AG20443 (cell line): ENCODE results near the gene GRAMD1C.

Source experiments
- DNase-seq: peaks from one replicate; pipeline ENCODE4 v3.0.0; 2012; ENCODE audit warnings: low spot score, mixed read lengths

GRAMD1C gene

DNA sequence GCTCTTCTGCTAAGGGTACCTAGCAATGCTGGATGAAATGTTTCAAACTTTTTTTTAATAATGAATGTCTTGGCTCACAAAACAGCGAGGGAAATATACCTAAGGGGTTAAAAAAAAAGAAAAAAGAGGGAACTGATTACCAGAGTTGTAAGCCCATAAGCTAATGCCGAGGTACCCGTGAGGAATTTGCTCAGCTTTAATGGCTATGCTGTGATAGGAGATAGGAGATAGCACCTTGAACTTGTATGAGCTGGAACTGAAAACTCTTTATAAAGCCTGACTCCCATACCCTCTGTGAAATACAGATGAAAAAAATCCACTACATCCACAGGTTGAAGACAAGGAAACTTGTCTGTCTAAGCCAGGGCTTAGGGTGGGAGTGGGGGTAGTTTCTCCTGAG is 13.9 kb downstream of the GRAMD1C start:
- DNase-seq = no peak

DNA sequence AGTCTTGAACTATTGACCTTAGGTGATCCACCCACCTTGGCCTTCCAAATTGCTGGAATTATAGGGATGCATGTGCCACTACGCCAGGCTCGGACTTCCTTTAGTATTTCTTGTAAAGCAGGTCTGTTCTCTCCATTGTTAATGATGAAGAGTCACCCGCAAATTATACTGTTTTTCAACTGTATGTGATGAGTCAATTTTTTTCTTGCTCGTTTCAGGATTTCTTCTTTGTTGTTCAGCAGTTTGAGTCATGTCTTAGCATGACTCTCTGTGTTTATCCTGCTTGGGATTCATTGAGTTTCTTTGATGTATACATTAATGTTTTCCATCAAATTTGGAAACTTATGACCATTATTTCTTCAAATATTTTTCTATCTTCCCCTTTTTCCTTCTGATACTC is 28.9 kb downstream of the GRAMD1C start:
- DNase-seq = peak; percentile 42

GRCh38 chr3:113873293-113873692 is 34.7 kb downstream of the GRAMD1C start:
- DNase-seq = no peak

DNA sequence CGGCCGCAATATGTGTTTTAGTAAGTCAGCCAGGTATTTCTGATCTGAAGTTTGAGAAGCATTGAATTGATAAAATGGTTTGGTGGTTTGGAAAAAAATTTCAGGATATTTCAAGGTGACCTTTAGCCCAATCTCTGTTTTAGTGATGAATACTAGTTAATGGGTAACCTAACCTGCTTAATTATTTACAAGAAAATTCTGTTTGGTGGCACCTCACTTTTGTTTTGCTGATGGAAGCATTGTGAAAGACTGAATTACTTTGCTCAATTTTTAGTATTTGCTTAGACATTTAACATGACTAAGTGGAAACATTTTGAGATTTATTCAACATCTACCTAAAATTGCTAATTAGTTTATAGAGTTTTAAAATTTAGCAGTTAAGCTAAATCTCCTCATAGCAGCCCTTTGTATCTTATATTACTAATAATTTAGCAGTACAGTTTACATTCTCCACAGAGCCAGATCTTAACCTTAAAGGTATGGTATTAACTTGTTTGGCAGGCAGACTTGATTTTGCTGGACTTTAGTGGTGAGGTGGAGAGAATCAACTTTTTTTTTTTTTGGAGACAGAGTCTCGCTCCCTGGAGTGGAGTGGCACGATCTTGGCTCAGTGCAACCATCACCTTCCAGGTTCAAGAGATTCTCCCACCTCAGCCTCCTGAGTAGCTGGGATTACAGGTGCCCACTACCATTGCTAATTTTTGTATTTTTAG is 35.4 kb downstream of the GRAMD1C start:
- no peak for DNase-seq

DNA sequence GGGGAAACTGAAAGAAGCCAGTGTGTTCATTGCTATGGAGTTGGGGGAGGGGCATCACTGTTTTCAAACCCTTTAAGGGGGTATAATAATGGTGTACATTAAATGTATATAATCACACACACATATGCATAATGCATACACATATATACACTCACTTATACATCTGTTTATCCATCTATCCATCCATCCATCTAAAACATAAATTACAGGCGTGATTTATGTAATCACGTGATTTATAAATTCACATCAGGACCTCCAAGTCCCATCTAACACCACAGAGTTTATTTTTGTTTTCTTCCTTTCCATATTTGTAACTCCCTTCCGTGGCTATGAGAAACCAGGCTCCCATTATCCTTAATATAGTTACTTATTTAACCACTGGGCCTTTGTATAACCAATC is 39.8 kb downstream of the GRAMD1C start:
- no peak for DNase-seq

- DNase-seq = no peak
Observed at GRCh38 chr3:113885050-113885449, 46.5 kb downstream of the GRAMD1C start.

GRCh38 chr3:113890256-113890900 is 51.8 kb downstream of the GRAMD1C start:
- peak; percentile 7 for DNase-seq

DNA sequence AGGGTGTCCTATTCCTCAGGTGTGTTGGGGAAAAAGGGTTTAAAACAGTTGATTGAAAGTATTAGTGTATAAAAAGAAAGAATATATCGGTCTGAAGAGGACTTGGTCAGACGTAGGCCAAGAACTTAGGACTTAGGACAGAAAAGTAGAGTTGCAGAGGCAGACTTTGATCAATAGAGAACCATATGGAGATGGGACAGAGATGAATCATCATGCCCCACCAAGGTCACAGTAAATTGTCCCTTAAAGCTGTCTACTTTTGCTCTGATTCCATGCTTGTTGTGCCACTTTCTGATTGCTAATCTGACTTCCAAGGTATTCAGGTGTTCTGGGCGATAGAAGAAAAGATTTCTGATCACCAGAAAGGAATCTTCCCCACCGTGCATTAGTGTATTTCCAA is 56.3 kb downstream of the GRAMD1C start:
- no peak for DNase-seq

- DNase-seq = no peak
Observed at GRCh38 chr3:113895964-113896363, 57.4 kb downstream of the GRAMD1C start.

GRCh38 chr3:113896930-113897329 is 58.3 kb downstream of the GRAMD1C start:
- DNase-seq = no peak

DNA sequence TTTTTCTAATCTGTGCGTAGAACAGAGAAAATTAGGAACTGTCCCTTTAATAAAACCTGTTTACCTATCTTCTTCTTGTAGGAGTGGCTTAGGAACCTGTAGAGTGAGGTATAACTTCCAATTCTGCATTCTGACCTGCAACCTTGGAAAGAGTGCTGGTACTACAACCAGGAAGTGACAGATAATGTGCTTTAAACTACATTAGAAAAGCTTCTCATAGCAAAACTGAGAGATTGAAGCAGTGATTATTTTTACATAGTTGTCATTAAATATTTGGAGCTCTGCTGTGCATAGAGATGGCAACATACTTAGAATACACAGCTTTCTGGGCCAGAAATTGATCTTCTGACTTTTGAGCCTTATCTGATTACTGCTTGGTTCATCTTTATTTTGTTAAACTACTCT is 58.8 kb downstream of the GRAMD1C start:
- DNase-seq = no peak

GRCh38 chr3:113898892-113899291 is 60.3 kb downstream of the GRAMD1C start:
- peak; percentile 18 for DNase-seq

DNA sequence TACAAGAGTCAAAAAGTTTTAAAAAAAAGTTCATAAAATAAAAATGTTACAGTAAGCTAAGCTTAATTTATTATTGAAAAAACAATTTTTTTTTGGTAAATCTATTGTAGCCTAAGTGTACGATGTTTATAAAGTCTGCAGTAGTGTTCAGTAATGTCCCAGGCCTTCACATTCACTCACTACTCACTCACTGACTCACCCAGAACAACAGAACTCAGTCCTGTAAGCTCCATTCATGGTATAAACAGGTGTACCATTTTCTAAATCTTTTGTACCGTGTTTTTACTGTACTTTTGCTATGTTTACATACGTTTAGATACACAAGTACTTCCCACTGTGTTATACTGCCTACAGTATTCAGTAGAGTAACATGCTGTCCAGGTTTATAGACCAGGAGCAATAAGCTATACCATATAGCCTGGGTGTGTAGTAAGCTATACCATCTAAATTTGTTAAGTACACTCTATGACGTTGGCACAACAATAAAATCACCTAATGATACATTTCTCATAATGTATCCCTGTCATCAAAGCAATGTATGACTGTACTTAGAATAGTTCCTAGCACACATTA is 68.1 kb downstream of the GRAMD1C start:
- no peak for DNase-seq

GRCh38 chr3:113908133-113908532 is 69.5 kb downstream of the GRAMD1C start:
- DNase-seq = no peak

- DNase-seq = no peak
Observed at GRCh38 chr3:113910966-113911365, 72.4 kb downstream of the GRAMD1C start.

DNA sequence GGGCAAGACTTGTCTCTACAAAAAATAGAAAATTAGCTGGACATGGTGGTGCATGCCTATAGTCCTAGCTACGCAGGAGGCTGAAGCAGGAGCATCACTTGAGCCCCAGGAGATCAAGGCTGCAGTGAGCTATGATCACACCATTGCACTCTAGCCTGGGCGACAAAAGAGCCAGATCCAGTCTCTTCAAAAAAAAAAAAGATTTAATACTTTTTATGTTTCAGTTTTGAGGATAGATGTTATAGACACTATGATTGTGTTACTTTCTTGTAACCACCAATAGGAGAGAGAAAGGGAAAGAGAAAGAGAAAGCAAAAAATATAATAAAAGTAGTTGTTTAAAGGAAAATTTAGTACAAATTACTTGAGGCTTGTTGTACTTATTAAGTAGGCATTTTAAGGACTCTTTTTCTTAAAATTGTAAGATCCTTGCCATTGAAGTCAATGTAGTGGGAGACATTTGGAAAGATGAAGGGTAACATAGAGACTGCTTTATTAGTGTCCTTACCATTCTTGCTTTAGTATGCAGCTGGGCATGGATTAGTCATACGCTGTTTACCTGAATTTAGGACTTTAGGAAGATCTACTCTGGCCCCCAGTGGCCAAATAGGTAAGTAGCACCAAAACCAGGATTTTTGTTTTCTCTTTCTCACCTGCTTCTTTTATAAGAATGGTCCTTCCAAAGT is 74.1 kb downstream of the GRAMD1C start:
- DNase-seq = peak; percentile 43

GRCh38 chr3:113914646-113915045 is 76.1 kb downstream of the GRAMD1C start:
- peak; percentile 53 for DNase-seq

DNA sequence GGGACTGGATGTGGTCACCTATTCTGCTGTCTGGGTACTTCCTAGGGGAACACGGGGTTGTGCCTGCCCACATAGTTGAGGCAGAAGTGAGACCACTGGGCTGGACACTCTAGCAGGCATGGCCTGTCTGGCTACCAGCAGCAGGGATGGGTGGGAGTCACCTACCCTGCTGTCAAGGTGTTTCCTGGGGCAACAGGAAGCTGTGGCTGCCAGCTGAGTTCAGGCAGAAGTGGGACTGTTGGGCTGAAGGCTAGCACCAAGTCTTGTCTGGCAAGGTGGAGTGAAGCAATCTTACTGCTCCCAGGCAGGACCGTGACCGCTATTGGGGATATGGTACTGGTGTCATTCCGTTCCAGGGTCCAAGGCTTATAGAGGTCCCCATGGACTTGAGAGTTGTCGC is 89.0 kb downstream of the GRAMD1C start:
- DNase-seq = no peak

DNA sequence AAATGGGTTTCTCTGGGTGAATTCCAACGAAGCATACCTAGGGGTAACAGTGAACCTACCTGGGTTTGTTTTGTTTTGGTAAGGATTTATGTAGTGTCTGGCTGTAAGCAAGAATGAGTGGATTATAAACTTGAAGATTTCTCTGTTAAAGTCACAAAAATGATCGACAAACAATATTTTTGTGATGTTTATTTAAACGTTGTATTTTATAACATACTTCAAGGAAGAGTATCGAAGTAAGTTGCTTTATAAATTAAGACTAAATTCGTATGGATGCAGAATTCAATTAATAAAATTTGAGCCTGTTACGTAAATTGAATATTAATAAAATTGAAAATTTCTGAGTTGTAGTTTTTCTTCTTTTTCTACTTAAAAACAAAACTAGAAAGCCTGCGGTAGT is 108.2 kb downstream of the GRAMD1C start:
- DNase-seq = no peak

GRCh38 chr3:113947372-113948014 is 108.9 kb downstream of the GRAMD1C start, which contains the start of gene ZDHHC23:
Gene ZDHHC23, plus strand, starts transcription at chr3:113948013. Its CDS starts 790 bp downstream, at chr3:113948803.
- peak; percentile 90 for DNase-seq

DNA sequence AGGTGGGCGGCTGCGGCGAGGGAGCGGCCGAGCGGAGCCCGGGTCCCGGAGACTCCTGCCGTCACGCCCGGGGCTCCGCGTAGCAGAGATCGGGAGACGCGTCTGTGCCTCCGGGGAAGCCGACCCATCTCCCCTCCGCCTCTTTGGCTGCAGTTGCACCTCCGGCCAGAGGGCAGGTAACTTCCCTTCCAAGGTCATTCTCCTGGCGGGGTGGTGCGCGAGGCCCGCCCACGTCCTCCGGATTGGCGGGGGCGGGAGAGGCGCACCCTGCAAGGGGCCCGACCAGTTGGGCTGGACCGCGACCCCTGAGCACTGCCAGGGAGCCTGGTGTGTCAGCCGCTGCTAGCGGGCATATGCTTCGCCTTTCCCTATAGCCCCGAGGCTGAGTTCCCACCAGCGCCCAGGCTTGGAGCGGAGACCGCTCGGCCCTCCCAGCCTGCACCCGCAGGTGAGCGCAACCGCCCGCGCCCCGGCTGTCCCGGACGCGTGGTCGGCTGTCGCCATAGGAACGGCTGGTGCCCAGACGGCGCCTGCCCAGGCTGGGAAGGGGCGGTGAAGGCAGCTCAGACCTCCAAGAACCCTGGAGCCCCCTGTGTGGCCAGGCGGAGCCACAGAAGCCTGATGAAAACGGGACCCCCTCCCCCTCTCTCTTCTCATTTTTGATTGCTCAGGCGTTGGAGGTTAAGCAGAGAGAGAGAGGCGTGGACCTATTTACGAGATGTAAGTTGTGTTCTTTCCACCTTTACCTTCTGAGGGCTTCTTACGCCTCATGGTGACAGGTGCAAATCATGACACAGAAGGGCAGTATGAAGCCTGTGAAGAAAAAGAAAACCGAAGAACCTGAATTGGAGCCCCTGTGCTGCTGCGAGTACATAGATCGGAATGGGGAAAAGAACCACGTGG is 109.7 kb downstream of the GRAMD1C start:
- DNase-seq = no peak
